Measurements from ENCODE around the gene SF3A1.

GRCh38 chr22:30356449-30357235 lies at the start of gene SF3A1, which contains the start of gene CCDC157:
- TF ChIP-seq POLR2A (IDR thresholded peaks at IDR 0.05; ENCODE audit: control extremely low read depth in 1 of 2, low read depth in 2 of 2, low read length in 2 of 2) = peak; percentile 87 to 98
- TF ChIP-seq RAD21 (IDR thresholded peaks at IDR 0.05 in 1 of 2, conservative IDR thresholded peaks at IDR 0.05 in 1 of 2; ENCODE audit: low read depth in 2 of 2, low read length in 2 of 2) = no peak
- TF ChIP-seq CREB1 (IDR thresholded peaks at IDR 0.05) = peak; percentile 97
- peak; percentile 98 for TF ChIP-seq POLR2AphosphoS5 (IDR thresholded peaks at IDR 0.05; ENCODE audit: low read depth, low read length)
- TF ChIP-seq, protein P1, sequence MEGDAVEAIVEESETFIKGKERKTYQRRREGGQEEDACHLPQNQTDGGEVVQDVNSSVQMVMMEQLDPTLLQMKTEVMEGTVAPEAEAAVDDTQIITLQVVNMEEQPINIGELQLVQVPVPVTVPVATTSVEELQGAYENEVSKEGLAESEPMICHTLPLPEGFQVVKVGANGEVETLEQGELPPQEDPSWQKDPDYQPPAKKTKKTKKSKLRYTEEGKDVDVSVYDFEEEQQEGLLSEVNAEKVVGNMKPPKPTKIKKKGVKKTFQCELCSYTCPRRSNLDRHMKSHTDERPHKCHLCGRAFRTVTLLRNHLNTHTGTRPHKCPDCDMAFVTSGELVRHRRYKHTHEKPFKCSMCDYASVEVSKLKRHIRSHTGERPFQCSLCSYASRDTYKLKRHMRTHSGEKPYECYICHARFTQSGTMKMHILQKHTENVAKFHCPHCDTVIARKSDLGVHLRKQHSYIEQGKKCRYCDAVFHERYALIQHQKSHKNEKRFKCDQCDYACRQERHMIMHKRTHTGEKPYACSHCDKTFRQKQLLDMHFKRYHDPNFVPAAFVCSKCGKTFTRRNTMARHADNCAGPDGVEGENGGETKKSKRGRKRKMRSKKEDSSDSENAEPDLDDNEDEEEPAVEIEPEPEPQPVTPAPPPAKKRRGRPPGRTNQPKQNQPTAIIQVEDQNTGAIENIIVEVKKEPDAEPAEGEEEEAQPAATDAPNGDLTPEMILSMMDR (IDR thresholded peaks at IDR 0.05; ENCODE audit: control extremely low read depth in 1 of 3, insufficient read depth in 1 of 3, low read depth in 1 of 3, low read length in 3 of 3) = no peak
- no peak for TF ChIP-seq RFX5 (IDR thresholded peaks at IDR 0.05; ENCODE audit: borderline replicate concordance, low read depth, low read length)
- TF ChIP-seq, protein P2, sequence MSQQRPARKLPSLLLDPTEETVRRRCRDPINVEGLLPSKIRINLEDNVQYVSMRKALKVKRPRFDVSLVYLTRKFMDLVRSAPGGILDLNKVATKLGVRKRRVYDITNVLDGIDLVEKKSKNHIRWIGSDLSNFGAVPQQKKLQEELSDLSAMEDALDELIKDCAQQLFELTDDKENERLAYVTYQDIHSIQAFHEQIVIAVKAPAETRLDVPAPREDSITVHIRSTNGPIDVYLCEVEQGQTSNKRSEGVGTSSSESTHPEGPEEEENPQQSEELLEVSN (IDR thresholded peaks at IDR 0.05) = peak; percentile 55; the same call in 1 of the 2 replicates
- TF ChIP-seq RNF2 (IDR thresholded peaks at IDR 0.05; ENCODE audit: borderline replicate concordance, low read depth, low read length, missing control alignments, poor library complexity, severe bottlenecking) = no peak
- no peak for TF ChIP-seq MAFK (IDR thresholded peaks at IDR 0.05; ENCODE audit: low read depth, low read length)
- TF ChIP-seq CHD2 (IDR thresholded peaks at IDR 0.05; ENCODE audit: low read length) = peak; percentile 79
- TF ChIP-seq SRF (IDR thresholded peaks at IDR 0.05; ENCODE audit: low read depth, low read length) = peak; percentile 58; the same call in 1 of the 2 replicates
